ENCODE results near the gene MYL4. TPM values are rescaled to one million over a fixed set of nuclear protein-coding genes. Genes with fewer than 3 reads are reported as not detected.

MYL4 gene
- total RNA-seq, 1 experiment from 2014 or later = not detected

DNA sequence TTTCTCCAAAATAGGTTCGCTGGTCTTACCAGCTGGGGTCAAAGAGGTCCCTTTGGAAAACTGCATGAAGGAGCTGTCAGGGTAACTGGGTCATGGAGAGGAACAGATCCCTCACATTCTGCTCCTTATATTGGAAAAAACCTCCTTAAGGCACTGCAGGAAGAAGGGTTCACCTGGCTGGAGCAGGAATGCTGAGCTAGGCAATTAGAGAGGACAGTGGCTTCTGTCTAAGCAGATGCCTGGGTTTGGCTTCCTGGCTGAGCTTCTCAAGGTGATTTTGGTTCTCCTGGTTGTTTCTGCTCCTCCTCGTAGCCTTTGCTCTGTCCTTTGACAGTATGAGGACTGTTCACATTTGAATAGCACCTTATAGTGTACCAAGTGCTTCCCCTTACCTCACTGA is 64.1 kb downstream of the MYL4 start:
- no peak for DNase-seq (ENCODE audit: low read depth)

Other genes with a start within 250 kb of the MYL4 start
- 0.27 and 0.29 TPM in 2 replicates for gene RPRML, start 230.1 kb upstream of the MYL4 start, total RNA-seq (2014; rRNA removed; shearing (Covaris generic))
- gene CDC27, start 20.1 kb upstream of the MYL4 start, total RNA-seq (2014; rRNA removed; shearing (Covaris generic)) = 79.9 and 117 TPM in 2 replicates
- 15.1 and 22.1 TPM in 2 replicates for gene ITGB3, start 44.5 kb downstream of the MYL4 start, total RNA-seq (2014; rRNA removed; shearing (Covaris generic))
- gene EFCAB13, start 114.6 kb downstream of the MYL4 start, total RNA-seq (2014; rRNA removed; shearing (Covaris generic)) = 0.03 and 0.74 TPM in 2 replicates